Measurements from ENCODE around the gene TGFBR1.

- TF ChIP-seq CTCF (IDR thresholded peaks at IDR 0.05) = no peak
- TF ChIP-seq POLR2A (IDR thresholded peaks at IDR 0.05) = no peak
Measured at GRCh38 chr9:99147177-99147576, 42.3 kb downstream of the TGFBR1 start.
